Activated CD4-positive, CD25-positive, alpha-beta regulatory T cell (primary cell): ENCODE results near the gene PIM3.
A peak's percentile ranks its signal among the peaks of the same experiment; 100 is the strongest.

Experiments used
- DNase-seq, 4 experiments: peaks; one replicate each; lab custom pipeline; 2025; lab: John Stamatoyannopoulos, UW

Gene PIM3

DNA sequence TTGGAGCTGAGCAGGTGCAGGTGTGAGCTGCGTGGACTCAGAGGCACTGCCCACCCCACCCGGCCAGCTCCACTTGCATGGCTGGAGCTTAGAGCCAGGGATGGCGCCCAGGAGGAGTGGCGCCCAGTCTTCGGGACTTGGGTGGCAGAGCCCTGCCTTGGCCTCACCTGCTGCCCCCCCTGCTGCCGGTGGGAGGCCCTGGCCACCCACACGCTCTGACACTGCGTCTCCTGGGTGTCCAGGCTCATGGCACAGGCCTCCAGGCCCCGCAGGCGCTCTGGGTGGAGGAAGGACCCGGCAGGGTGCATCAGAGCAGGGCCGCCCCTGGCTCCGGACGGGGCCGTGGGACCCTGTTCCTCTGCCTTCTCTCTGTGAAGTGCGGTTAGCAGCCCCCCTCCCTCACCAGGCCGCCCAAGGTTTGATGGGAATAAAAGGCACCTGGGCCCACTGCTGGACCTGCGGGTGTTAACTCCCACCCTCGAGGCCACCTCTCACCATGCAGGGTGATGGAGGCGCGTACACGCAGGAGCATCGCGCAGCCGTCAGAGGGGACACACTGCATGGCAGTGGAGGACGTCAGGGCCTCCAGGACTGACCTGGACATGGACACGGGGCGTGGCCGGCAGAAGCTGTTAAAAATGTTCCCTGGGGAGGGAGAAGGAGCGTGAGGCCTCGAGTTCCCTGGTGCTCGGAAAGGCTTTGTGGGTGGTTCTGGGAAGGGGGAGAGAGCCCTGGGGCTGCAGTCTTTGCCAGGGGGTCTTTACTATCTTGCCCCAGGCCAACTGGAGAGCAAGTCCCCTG is 40.2 kb downstream of the PIM3 start:
- no peak for DNase-seq

DNA sequence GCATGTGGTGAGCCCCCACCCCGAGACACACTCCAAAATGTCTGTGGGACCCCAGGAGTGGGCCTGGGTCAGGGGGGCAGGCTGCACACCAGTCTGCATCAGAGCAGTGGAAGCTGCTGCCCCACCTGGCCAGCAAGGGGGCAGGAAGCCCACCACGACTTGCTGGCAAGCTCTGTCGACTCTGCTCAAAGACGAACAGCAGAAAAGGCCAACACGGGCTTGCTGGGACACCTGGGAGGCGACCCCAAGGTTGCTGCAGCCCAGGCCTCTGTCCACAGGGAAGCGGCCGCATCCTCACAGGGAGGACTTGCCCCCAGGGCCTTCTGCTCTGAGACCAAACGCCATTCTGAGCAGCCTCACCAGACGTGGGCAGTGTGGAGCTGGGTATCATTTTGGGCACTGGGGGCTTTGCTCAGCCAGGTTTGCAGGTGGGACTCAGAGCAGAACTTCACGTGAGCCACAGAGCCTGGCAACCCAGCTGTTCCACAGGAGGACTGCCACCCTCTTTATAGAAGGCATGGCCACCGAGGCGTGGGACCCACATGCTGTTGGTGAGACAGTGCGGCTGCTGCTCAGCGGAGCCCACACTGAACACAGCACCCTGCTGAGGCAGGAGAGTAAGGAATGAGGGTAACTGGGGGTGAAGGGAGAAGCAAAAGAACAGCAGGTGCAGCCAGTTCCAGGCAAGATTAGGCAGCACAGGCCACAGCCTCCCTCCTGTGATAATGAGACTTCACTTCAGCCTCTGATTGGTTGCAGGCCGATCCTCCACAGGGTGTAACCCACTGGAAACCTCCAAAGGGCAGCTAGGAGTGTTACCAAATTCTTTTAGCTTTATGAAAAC is 41.0 kb downstream of the PIM3 start:
- no peak for DNase-seq

DNA sequence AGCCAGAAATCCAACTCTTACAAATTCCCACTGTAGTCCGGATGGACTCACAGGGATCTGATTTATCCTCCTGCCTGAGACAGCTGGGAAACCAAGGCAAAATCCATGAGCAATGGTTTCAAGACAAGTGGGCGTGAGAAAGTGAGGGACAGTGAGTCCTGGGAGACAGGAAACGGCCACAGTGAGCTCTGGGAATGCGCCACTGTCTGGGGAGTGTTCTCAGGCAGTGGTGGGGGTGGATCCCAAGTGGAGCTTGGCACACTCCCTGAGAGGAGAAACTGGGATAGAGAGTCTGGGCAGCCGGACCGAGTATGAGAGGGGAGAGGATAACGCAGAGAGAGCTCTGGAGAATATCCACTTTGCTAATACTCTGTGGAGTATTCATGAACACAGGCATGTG is 42.2 kb downstream of the PIM3 start:
- no peak for DNase-seq

DNA sequence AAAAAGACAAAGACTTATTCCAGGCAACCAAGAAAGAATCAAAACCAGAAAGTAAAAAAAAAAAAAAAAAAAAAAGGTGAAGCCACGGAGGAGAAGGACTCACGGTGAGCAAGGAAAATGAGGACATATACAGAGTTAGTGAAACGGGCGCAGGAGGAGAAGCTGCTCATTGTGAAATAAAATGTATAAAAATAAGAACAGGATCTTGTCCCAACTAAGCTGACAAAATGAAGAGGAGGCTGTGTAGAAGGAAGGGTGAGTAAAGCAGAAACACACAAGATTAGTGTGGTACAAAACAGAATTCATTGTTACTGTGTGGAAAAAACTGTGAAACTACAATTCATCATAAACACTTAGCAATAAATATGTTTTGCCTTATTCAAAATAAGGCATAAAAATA is 44.3 kb downstream of the PIM3 start:
- DNase-seq, result no peak

DNA sequence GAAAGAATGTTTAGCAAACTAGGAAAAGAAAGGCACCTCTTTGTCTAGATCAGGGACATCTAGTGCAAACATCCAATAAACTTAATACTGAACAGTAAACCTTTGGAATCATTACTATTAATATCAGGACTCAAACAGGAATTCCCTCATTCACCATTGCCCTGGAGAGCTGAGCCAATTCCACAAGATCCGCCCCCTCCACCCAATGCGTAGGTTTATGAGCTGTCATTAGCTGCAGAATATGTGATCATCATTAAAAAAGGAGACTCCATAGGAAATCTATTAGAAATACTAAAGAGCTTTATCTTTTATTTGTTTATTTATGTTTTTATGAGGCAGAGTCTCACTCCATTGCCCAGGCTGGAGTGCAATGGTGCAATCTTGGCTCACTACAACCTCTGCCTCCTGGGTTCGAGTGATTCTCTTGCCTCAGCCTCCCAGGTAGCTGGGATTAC is 46.5 kb downstream of the PIM3 start:
- no peak for DNase-seq

DNA sequence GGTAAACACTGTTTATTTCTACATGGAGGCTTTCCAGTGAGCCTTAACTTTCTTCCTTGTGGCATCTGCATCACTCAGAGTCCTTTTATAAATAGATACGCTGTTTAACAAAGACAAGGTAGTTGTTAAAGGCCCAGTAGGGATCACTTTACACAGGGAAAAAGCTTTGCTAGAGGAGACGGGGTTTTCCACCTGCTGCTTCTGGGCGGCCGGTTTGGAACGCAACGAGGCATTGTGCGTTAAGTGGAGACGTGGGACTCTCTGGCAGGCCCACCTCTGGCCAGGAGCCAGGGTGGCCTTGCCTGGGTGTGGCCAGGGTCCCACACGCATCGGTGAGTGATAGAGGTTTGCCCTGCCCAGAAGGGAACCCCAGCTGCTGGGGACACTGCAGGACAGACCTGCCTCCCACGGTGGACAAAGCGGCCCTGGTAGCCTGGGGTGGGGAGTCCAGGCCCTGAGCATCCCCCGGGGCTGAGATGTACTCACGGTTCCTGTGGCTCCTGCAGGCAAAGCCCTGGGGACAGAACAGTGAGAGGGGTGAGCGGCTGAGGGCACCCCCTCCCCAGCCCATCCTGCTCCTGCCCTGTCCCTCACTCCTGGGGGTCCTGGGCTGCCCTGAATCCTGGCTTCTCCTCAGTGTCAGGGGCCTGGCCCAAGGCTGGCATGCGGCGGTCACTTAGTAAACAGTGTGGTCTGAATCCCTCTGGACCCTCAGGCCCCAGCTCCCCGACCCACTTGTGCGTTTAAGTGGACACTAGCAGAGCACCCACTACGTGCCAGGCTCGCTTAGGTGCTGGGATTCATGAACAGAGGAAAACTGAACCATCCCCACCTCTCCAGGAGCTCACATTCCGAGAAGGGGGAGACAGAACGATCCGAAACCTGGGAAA is 47.8 kb downstream of the PIM3 start:
- no peak for DNase-seq

DNA sequence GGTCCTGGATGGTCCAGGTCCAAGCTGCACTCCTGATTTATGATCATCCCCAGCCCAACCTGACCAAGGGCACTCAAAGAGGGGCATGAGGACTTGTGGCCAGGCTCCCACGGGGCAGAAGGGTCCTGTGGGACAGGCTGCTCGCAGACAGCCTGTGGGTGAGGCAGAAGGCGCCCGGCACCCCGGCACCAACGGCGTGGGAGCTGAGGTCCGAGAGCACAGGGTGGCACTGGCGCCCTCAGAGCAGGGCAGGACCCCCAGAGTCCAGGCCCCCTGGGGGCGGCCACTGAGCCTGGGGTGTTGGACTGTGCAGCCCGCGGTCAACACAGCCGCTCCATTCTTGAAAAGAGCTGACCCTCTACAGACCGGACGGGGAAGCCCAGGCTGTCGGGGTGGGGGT is 48.7 kb downstream of the PIM3 start:
- DNase-seq, result no peak

DNA sequence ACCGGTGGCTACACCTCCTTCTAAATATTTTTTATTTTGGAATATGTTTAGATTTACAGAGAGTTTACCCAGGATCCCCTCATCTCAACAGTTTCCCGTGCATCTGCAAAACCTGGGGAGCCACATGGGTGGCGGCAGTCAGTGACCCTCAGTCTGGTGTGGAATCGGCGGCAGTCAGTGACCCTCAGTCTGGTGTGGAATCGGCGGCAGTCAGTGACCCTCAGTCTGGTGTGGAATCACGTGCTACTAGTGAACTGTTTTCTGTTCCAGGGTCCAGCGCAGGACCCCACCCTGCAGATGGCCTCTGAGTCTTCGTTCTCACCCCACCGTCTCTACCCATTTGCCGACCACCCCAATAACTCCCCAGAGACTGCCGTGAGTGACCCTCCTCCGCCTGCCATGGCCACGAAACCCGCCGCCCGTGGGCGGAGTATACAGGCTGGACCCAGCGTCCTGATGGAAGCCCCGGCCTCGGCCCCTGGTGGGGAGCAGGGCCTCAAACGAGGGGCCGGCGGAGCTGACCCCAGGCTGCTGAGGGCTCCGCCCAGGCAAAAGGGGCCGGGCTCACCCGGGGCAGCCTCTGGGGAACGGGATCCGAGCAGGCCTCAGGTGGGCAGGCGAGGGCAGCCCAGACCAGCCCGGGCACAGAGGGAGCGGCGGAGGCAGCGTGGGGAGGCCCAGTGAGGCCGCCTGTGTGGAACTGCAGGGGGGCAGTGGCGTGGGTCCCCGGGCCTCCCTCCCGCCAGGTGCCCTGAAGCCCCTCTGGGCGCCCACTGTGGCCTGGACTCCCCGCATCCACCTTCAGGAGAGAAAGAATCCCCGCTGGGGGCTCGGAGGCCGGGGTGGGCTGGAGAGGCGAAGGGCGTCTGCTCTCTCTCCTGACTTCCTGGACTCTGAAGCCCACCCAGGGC is 49.4 kb downstream of the PIM3 start:
- no peak for DNase-seq

DNA sequence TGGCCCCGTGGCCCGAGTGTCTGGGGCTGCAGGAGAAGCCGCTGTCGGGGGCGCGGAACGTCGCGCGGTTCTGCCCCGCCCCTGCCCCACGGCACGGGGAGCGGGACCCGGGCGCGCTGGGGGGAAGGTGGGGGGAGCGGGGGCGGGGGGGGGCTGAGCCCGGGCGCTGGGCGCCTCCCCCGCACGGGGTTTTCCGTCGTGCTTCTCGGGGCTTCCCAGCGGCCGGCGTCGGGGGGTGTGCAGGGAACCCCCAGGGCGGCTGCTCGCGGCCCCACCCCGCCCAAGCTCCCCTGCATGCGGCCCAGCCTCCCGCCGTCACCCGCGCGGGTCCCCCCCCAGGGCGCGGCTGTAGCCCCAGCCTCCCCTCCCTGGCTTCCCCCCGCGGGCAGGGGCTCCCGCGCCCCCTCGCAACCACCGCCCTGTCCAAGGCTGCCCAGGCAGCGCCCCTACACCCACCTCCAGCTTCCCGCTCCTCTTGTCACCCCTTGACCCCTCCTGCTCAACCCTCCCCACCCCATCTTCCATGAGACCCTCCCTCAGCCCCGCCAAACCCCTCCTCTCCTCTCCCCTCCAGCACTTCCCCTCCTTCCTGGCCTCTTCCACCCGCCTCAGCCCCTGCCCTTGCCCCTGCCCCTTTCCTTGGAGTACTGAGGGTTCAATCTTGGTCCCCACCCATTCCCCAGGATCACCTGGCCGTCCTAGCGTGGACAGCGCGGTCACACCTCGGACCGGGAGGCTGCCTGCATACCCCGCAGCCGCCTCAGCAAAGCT is 50.3 kb downstream of the PIM3 start:
- DNase-seq, result peak in 1 of 4 experiments; percentile 30

DNA sequence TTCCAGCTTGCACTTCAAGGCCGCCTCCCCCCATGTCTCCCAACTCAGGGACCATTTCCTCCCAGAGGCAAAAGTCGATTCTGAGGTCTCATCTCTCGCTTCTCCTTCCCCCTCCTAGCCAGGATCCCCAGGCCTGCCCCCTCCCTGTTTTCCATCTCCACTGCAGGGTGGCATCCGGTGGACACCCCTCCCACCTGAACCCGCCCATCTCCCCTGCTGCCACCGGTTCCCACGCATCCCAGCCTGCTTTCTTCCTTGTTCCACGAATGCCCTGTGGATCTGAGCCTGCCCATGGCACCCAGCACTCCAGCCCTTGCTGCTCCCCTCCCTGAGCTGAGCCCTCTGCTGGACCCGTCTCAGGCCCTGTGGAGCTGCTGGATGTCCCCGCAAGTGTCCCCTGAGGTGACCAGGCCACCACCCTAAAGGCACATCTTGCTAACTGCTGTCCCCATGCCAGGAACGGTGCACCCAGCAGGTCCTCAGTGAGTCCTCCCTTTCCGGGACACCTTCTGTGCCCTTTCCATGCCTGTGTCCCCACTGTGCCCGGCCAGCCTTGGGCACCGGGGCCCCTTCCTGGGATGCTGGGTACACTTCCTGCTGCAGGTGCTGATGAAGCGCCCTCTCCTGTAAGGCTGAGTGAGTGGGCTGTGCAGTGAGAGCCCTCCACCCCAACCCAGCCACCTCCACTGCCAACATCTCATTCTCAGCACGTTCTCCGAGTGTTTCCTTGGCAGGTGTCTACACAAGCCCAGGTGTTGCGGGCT is 51.1 kb downstream of the PIM3 start:
- no peak for DNase-seq

DNA sequence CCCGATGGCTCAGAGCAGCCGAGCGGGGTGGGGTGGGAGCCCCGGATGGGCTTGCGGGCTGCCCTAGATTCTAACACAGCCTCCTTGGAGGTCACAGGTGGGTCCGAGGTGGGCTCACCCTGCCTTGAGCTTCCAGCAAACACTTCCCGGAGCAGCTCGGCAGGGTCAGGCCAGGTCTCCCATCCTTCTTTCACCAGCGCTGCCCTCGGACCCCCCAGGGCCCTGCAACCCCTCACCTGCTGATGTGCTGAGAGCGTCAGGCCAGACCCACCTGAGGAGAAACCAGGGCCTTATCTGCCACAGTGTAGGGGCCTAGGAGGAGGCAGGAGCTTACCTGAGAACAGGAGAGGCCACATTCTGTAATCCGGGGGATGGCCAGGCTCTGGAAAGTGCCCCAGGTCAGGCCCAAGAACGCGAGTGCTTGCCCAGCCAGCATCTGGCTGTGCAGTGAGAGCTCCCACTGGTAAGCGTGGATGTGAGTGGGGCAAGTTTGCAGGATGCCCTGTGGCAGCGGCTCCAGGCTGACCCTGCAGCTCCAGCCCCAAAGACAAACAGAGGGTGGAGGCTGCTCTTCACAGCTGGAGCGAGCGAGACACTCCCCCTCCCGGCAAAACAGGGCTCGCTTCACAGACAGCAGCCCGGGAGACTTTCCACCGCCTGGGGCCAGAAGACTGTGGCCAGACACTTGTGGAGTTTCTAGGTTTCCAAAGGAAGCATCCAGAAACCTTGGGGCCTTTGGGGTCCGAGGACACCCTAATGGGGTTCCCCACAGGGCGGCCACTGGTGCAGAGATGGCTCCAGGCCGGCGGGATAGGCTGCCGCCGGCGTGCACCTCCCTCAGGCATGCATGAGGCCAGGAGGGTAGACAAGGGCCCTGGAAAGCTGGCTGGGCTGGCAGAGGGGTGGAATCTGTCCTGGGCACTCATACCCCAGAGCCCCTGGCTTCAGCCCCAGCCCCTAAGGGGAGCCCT is 51.9 kb downstream of the PIM3 start, which contains the start of gene IL17REL:
TSS of gene IL17REL (minus strand) at position 555 of the 971 bp plus-strand sequence. CDS start at position 436, 119 bp downstream.
- no peak for DNase-seq
